ENCODE measurements around the gene SCN7A.
A peak's percentile ranks its signal among the peaks of the same experiment; 100 is the strongest.
"Not testable (repeated sequence)": the region's sequence is repeated elsewhere in the genome, so short reads cannot be mapped to it uniquely, and the experiment has no call there.

SCN7A gene

GRCh38 chr2:166451468-166451867 is 42.6 kb downstream of the SCN7A start:
- FAIRE-seq, result no peak

- no peak for FAIRE-seq
Measured at GRCh38 chr2:166449439-166449838, 44.6 kb downstream of the SCN7A start.

- no peak for FAIRE-seq
Measured at GRCh38 chr2:166448106-166448505, 45.9 kb downstream of the SCN7A start.

- no peak for FAIRE-seq
Measured at GRCh38 chr2:166444306-166444705, 49.7 kb downstream of the SCN7A start.

- no peak for FAIRE-seq
Measured at GRCh38 chr2:166440313-166440712, 53.7 kb downstream of the SCN7A start.

GRCh38 chr2:166439078-166439477 is 55.0 kb downstream of the SCN7A start:
- FAIRE-seq, result no peak

- FAIRE-seq, result no peak
Measured at GRCh38 chr2:166436976-166437375, 57.1 kb downstream of the SCN7A start.

- no peak for FAIRE-seq
Measured at GRCh38 chr2:166436189-166436588, 57.9 kb downstream of the SCN7A start.

- no peak for FAIRE-seq
Measured at GRCh38 chr2:166434491-166434890, 59.6 kb downstream of the SCN7A start.

- no peak for FAIRE-seq
Measured at GRCh38 chr2:166433457-166433856, 60.6 kb downstream of the SCN7A start.

GRCh38 chr2:166432331-166432730 is 61.7 kb downstream of the SCN7A start:
- no peak for FAIRE-seq

- no peak for FAIRE-seq
Measured at GRCh38 chr2:166424841-166425240, 69.2 kb downstream of the SCN7A start.

- peak; percentile 98 for FAIRE-seq
Measured at GRCh38 chr2:166419616-166419934, 74.5 kb downstream of the SCN7A start.

GRCh38 chr2:166418853-166419615 is 75.0 kb downstream of the SCN7A start:
- FAIRE-seq, result no peak

GRCh38 chr2:166417669-166418068 is 76.4 kb downstream of the SCN7A start:
- FAIRE-seq, result peak; percentile 43

- FAIRE-seq, result no peak
Measured at GRCh38 chr2:166413255-166413654, 80.8 kb downstream of the SCN7A start.

GRCh38 chr2:166411473-166412230 is 82.4 kb downstream of the SCN7A start:
- no peak for FAIRE-seq

- no peak for FAIRE-seq
Measured at GRCh38 chr2:166410828-166411472, 83.1 kb downstream of the SCN7A start.

- FAIRE-seq, result not testable (repeated sequence)
Measured at GRCh38 chr2:166407746-166408145, 86.3 kb downstream of the SCN7A start.

- FAIRE-seq, result no peak
Measured at GRCh38 chr2:166406374-166406773, 87.7 kb downstream of the SCN7A start.

GRCh38 chr2:166405569-166405926 is 88.5 kb downstream of the SCN7A start:
- FAIRE-seq, result no peak

GRCh38 chr2:166404831-166405568 is 89.0 kb downstream of the SCN7A start:
- no peak for FAIRE-seq

GRCh38 chr2:166394245-166394644 is 99.8 kb downstream of the SCN7A start:
- no peak for FAIRE-seq

Measured in islet of Langerhans (tissue), 1 donor.